ENCODE results near the gene PRF1.

PRF1 gene

DNA sequence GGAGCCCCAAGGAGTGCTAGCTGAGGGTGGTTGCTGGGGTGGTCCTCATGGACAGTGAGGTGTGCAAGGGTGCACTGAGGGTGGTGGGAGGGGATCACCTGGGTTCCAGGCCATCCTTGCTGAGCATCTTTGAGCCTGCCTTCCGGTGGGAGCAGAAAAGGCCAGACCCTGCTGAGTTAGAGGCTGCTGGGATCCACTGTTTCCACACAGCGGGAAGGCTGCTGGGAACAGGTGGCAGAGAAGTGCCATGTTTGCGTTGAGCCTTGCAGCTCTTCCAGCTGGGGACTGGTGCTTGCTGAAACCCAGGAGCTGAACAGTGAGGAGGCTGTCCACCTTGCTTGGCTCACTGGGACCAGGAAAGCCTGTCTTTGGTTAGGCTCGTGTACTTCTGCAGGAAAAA lies 34.9 kb downstream of the PRF1 start:
- TF ChIP-seq, protein P1, sequence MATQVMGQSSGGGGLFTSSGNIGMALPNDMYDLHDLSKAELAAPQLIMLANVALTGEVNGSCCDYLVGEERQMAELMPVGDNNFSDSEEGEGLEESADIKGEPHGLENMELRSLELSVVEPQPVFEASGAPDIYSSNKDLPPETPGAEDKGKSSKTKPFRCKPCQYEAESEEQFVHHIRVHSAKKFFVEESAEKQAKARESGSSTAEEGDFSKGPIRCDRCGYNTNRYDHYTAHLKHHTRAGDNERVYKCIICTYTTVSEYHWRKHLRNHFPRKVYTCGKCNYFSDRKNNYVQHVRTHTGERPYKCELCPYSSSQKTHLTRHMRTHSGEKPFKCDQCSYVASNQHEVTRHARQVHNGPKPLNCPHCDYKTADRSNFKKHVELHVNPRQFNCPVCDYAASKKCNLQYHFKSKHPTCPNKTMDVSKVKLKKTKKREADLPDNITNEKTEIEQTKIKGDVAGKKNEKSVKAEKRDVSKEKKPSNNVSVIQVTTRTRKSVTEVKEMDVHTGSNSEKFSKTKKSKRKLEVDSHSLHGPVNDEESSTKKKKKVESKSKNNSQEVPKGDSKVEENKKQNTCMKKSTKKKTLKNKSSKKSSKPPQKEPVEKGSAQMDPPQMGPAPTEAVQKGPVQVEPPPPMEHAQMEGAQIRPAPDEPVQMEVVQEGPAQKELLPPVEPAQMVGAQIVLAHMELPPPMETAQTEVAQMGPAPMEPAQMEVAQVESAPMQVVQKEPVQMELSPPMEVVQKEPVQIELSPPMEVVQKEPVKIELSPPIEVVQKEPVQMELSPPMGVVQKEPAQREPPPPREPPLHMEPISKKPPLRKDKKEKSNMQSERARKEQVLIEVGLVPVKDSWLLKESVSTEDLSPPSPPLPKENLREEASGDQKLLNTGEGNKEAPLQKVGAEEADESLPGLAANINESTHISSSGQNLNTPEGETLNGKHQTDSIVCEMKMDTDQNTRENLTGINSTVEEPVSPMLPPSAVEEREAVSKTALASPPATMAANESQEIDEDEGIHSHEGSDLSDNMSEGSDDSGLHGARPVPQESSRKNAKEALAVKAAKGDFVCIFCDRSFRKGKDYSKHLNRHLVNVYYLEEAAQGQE (IDR thresholded peaks at IDR 0.05; ENCODE audit: insufficient read depth in 1 of 2, low read depth in 2 of 2, low read length in 2 of 2), result no peak
- TF ChIP-seq SIN3A (IDR thresholded peaks at IDR 0.05; ENCODE audit: borderline replicate concordance, insufficient read depth, low read length) (no peak), POLR2AphosphoS5 (IDR thresholded peaks at IDR 0.05; ENCODE audit: low read depth, low read length) (no peak), FOXP2 (optimal IDR thresholded peaks at IDR 0.05; ENCODE audit: borderline replicate concordance, extremely low read depth, extremely low read length, insufficient read depth) (no peak), TAF1 (IDR thresholded peaks at IDR 0.05; ENCODE audit: borderline replicate concordance, insufficient read depth, low read length) (no peak)

DNA sequence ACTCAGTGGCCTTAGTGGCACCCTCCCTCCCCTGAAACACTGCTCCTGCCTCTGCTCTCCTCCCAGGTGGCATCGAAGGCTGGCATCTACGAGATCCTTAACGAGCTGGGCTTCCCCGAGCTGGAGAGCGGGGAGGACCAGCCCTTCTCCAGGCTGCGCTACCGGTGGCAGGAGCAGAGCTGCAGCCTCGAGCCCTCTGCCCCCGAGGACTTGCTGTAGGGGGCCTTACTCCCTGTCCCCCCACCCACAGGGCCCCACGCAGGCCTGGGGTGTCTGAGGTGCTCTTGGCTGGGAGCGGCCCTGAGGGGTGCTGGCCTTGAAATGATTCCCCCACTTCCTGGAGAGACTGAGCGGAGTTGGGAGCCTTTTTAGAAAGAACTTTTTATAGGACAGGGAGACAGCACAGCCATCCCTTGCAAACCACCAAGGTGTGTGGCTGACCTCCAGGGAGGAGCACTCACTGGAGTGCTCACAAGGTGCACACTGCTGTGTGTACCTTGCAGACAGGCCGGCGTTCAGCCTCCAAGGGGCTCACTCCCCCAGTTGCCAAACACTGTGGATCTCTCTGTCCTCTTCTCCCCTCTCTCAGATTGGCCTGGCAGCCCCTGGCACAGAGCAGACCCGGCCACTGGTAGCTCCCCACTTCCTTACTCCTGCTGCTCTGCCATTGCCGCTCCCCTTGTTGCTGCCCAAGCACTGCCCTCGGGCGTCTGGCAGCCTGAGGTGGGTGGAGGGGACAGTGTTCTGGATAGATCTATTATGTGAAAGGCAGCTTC lies 35.8 kb downstream of the PRF1 start:
- no peak for TF ChIP-seq FOXP2 (optimal IDR thresholded peaks at IDR 0.05; ENCODE audit: borderline replicate concordance, extremely low read depth, extremely low read length, insufficient read depth)
- no peak for TF ChIP-seq POLR2AphosphoS5 (IDR thresholded peaks at IDR 0.05; ENCODE audit: low read depth, low read length)
- TF ChIP-seq, protein P1 (IDR thresholded peaks at IDR 0.05; ENCODE audit: insufficient read depth in 1 of 2, low read depth in 2 of 2, low read length in 2 of 2), result no peak
- no peak for TF ChIP-seq TAF1 (IDR thresholded peaks at IDR 0.05; ENCODE audit: borderline replicate concordance, insufficient read depth, low read length)

DNA sequence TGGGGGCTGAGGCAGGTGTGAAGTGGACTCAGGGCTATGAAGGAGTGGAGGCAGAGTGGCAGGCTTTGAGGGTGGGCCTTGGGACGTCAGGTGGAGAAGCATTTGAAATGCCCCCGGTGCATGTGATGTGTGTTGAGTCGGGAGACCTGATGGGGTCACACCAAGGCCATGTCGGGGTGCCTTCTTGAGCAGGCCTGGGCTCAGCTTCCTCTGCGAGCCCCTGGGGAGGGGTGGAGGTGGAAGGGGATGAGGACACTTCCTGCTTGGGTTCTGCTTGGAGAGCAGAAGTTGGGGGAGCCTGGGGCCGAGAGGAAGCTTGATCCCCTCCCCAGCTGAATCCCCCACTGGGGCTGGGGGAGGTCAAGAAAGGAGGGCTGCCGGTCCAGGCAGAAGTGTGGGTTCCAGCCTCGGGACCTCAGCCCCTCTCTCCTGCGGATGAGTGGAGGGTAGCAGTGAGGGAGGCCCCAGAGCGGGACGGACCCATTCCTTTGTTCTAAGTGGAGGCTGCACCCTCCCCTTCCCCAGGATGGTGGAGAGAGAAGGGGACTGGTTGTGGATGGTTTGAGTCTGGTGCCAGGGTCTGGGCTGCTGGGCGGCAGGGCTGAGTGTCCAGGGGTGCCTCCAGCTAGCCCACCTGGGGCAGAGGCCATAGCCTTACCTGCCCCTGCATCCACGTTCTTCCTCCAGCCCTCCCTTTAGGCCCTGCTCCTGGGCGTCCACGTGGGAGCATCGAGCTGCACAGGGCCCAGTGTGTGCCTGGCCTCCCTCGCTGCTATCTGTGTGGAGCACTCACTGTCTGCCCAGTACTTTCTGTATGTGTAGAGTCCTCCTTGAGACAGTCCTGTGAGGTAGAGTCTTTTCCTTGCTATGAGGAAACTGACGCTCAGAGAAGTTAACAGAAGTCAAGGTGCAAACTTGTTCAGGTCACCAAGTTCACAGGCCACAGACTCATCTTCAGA lies 36.7 kb downstream of the PRF1 start:
- no peak for TF ChIP-seq SIN3A (IDR thresholded peaks at IDR 0.05; ENCODE audit: borderline replicate concordance, insufficient read depth, low read length)
- no peak for TF ChIP-seq FOXP2 (optimal IDR thresholded peaks at IDR 0.05; ENCODE audit: borderline replicate concordance, extremely low read depth, extremely low read length, insufficient read depth)
- TF ChIP-seq, protein P1 (IDR thresholded peaks at IDR 0.05; ENCODE audit: insufficient read depth in 1 of 2, low read depth in 2 of 2, low read length in 2 of 2), result no peak
- TF ChIP-seq POLR2AphosphoS5 (IDR thresholded peaks at IDR 0.05; ENCODE audit: low read depth, low read length), result no peak
- no peak for TF ChIP-seq TAF1 (IDR thresholded peaks at IDR 0.05; ENCODE audit: borderline replicate concordance, insufficient read depth, low read length)

DNA sequence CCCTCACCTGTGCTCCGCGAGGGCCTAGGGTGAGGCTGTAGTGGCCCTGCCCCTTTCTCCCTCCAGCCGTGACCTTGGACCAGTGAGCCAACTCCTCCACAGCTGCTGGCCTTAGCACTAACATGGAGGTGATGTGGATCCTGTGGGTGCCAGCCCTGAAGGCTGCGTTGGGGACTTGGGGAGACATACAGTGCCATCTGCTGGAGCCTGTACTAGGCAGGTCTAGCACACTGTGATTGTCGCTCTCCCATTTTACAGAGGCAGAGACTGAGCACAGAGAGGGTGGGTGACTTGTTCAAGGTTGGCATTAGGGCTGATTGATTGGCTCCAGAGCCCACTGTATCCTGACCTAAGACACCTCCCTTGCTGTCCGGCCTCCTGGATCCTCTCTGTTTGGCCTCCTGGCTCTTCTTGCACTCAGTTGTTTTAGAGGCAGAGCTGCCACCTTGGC lies 37.6 kb downstream of the PRF1 start:
- TF ChIP-seq TAF1 (IDR thresholded peaks at IDR 0.05; ENCODE audit: borderline replicate concordance, insufficient read depth, low read length) (no peak), SIN3A (IDR thresholded peaks at IDR 0.05; ENCODE audit: borderline replicate concordance, insufficient read depth, low read length) (no peak), POLR2AphosphoS5 (IDR thresholded peaks at IDR 0.05; ENCODE audit: low read depth, low read length) (no peak), FOXP2 (optimal IDR thresholded peaks at IDR 0.05; ENCODE audit: borderline replicate concordance, extremely low read depth, extremely low read length, insufficient read depth) (no peak)
- TF ChIP-seq, protein P1 (IDR thresholded peaks at IDR 0.05; ENCODE audit: insufficient read depth in 1 of 2, low read depth in 2 of 2, low read length in 2 of 2), result no peak

All from PFSK-1 (cell line).